HL-60 (cell line): ENCODE results near the gene PTPRD.

ENCODE experiments used
- DNase-seq, 2 experiments: peaks; one replicate each; pipeline ENCODE4 v3.0.0-alpha.2; 2010 to 2020; ENCODE audit warnings: low read depth in 1 of 2, low spot score in 1 of 2
- H3K27ac ChIP-seq: fragments of 250-450 bp; sonication (Bioruptor Pico); replicated peaks from 2 replicates; pipeline ENCODE4 v1.5.1; 2020; ENCODE audit warnings: mild to moderate bottlenecking, moderate library complexity
- H3K27me3 ChIP-seq: fragments of 250-450 bp; sonication (Bioruptor Pico); 2 replicates; pipeline ENCODE4 v1.5.1; 2021; ENCODE audit warnings: mild to moderate bottlenecking, moderate library complexity; ENCODE audit not compliant: insufficient read depth, poor library complexity, severe bottlenecking
- H3K4me3 ChIP-seq: replicated peaks from 2 replicates; pipeline ENCODE4 v1.5.1; 2011; ENCODE audit warnings: mild to moderate bottlenecking, control low read depth, low read length; ENCODE audit not compliant: insufficient read depth
- CTCF ChIP-seq: IDR thresholded peaks from one replicate; pipeline ENCODE4 v1.5.1; 2011; ENCODE audit warnings: low read length, control low read depth, inconsistent platforms; ENCODE audit not compliant: insufficient read depth
- GABPA ChIP-seq: IDR thresholded peaks from 2 replicates; pipeline ENCODE4 v1.6.1; 2012; ENCODE audit warnings: low read depth
- POLR2AphosphoS5 ChIP-seq: IDR thresholded peaks from 2 replicates; pipeline ENCODE4 v1.6.1; 2012; ENCODE audit warnings: low read depth
- REST ChIP-seq: IDR thresholded peaks from 2 replicates; pipeline ENCODE4 v1.6.1; 2012; ENCODE audit warnings: low read depth; ENCODE audit not compliant: insufficient replicate concordance
- SPI1 ChIP-seq: IDR thresholded peaks from 2 replicates; pipeline ENCODE4 v1.6.1; 2012; ENCODE audit warnings: low read depth, mild to moderate bottlenecking, borderline replicate concordance

The PTPRD gene

GRCh38 chr9:8751406-8751930 lies 1861.3 kb downstream of the PTPRD start:
- Histone ChIP-seq H3K27me3 (no peaks in the 10 kb centered on the region), H3K27ac (no peak overlapping the region), H3K4me3 (no peak overlapping the region)
- no peak for TF ChIP-seq REST
- TF ChIP-seq SPI1 = no peak
- TF ChIP-seq CTCF = no peak
- no peak for TF ChIP-seq GABPA
- TF ChIP-seq POLR2AphosphoS5 = no peak
- DNase-seq = no peak

GRCh38 chr9:8750639-8751051 lies 1862.2 kb downstream of the PTPRD start:
- TF ChIP-seq CTCF (no peak), GABPA (no peak), SPI1 (no peak), REST (no peak), POLR2AphosphoS5 (no peak)
- Histone ChIP-seq H3K4me3 (no peak overlapping the region), H3K27me3 (no peaks in the 10 kb centered on the region), H3K27ac (no peak overlapping the region)
- no peak for DNase-seq

- TF ChIP-seq SPI1 (no peak), REST (no peak), CTCF (no peak), POLR2AphosphoS5 (no peak)
- Histone ChIP-seq H3K27ac (no peak overlapping the region), H3K27me3 (no peaks in the 10 kb centered on the region), H3K4me3 (no peak overlapping the region)
- DNase-seq = no peak
Observed at GRCh38 chr9:8745347-8745746, 1867.5 kb downstream of the PTPRD start.
